NB4 (cell line): ENCODE data around the gene FARP1.

Source experiments
- DNase-seq: peaks from one replicate; pipeline ENCODE4 v3.0.0; 2010; ENCODE audit warnings: low read depth
- H3K4me3 ChIP-seq: one replicate; pipeline ENCODE4 v1.5.1; 2011; ENCODE audit warnings: mild to moderate bottlenecking, low read depth, low read length, moderate library complexity
- MYC ChIP-seq: IDR thresholded peaks from 2 replicates; pipeline ENCODE4 v1.6.1; 2011; ENCODE audit warnings: low read depth, low read length
- POLR2A ChIP-seq: IDR thresholded peaks from 2 replicates; pipeline ENCODE4 v1.6.1; 2011; ENCODE audit warnings: mild to moderate bottlenecking; ENCODE audit not compliant: insufficient read length; ENCODE audit errors: extremely low read depth
- TF ChIP-seq, protein P1 (sequence below): IDR thresholded peaks from one replicate; pipeline ENCODE4 v1.5.1; 2012; ENCODE audit warnings: low read depth, low read length
- TF ChIP-seq, protein P2 (sequence below): IDR thresholded peaks from 2 replicates; pipeline ENCODE4 v1.6.1; 2011; ENCODE audit warnings: low read depth, low read length

Gene FARP1

DNA sequence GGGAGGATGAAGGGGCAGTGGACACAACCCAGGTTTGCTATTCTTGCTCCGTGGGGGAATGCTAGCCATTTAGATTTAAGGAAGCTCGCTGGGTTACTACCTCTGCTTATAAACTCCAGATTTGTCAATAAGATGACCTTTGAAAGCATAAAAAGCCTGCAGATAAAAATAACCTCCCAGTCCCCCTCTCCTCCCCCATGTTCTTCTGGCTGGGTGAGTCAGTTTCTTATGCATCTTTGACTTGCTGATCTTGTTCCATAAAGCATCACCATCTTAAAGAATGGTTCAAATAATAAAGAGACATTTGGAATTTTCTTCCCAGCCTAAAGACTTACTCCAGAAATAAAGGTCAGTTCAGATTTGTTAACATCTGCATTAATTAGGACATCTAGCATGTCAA, 152.5 kb downstream of the FARP1 start:
- no peak for DNase-seq
- TF ChIP-seq, protein P1, sequence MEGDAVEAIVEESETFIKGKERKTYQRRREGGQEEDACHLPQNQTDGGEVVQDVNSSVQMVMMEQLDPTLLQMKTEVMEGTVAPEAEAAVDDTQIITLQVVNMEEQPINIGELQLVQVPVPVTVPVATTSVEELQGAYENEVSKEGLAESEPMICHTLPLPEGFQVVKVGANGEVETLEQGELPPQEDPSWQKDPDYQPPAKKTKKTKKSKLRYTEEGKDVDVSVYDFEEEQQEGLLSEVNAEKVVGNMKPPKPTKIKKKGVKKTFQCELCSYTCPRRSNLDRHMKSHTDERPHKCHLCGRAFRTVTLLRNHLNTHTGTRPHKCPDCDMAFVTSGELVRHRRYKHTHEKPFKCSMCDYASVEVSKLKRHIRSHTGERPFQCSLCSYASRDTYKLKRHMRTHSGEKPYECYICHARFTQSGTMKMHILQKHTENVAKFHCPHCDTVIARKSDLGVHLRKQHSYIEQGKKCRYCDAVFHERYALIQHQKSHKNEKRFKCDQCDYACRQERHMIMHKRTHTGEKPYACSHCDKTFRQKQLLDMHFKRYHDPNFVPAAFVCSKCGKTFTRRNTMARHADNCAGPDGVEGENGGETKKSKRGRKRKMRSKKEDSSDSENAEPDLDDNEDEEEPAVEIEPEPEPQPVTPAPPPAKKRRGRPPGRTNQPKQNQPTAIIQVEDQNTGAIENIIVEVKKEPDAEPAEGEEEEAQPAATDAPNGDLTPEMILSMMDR: no peak
- no peak for TF ChIP-seq MYC
- TF ChIP-seq, protein P2, sequence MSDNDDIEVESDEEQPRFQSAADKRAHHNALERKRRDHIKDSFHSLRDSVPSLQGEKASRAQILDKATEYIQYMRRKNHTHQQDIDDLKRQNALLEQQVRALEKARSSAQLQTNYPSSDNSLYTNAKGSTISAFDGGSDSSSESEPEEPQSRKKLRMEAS: no peak
- TF ChIP-seq POLR2A: no peak

GRCh38 chr13:98297051-98297450, 154.2 kb downstream of the FARP1 start:
- DNase-seq: no peak
- no peak overlapping the region for H3K4me3 ChIP-seq
- TF ChIP-seq POLR2A (no peak), MYC (no peak)
- TF ChIP-seq, protein P2: no peak
- TF ChIP-seq, protein P1: no peak

More for the DNA sequence above, 152.5 kb downstream of the FARP1 start:
- no peak overlapping the region for H3K4me3 ChIP-seq

- TF ChIP-seq, protein P2: no peak
- TF ChIP-seq MYC (no peak), POLR2A (no peak)
- TF ChIP-seq, protein P1: no peak
- no peak overlapping the region for H3K4me3 ChIP-seq
- DNase-seq: no peak
Observed at GRCh38 chr13:98297745-98298144, 154.9 kb downstream of the FARP1 start.

DNA sequence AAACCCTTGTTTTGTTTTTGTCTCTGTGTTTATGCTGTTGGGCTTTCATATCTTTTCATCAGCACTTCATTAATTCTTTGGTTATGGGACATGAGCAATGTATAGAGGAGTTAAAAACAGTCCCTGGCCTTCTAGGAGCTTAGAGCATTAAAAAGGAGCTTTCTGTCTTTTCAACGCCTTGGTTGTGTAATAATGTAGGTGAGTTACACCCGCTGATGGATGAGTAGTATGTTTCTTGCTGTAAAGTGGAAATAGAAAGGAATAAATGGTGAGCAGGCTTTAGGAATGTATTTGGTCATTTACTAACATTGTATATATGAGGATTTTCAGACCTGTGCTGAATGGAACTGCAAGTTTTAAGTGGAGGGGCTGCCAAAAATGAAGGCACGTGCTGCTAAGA, 155.7 kb downstream of the FARP1 start:
- no peak for DNase-seq
- H3K4me3 ChIP-seq: no peak overlapping the region
- TF ChIP-seq, protein P1: no peak
- TF ChIP-seq, protein P2: no peak
- TF ChIP-seq MYC: no peak

GRCh38 chr13:98299235-98299965, 156.5 kb downstream of the FARP1 start:
- TF ChIP-seq MYC (no peak), POLR2A (no peak)
- TF ChIP-seq, protein P1: no peak
- TF ChIP-seq, protein P2: no peak
- no peak for DNase-seq

More at GRCh38 chr13:98299235-98299965, 156.5 kb downstream of the FARP1 start:
- no peak overlapping the region for H3K4me3 ChIP-seq
